ENCODE measurements around the gene ILF3.

GRCh38 chr19:10620786-10621185 lies 33.4 kb upstream of the ILF3 start:
- TF ChIP-seq CTCF (IDR thresholded peaks at IDR 0.05), result no peak
- TF ChIP-seq POLR2AphosphoS5 (IDR thresholded peaks at IDR 0.05; ENCODE audit: low read depth, low read length), result no peak
